ENCODE data around the gene NOVA2.

The NOVA2 gene

GRCh38 chr19:45908956-45909355 lies 64.7 kb downstream of the NOVA2 start:
- Histone ChIP-seq H3K79me2 (ENCODE audit: insufficient read depth, low read length) (no peaks in the 10 kb centered on the region), H3K27me3 (ENCODE audit: insufficient read depth, low read length) (peaks cover 5% of the 10 kb centered on the region; the same call in 1 of the 2 replicates), H3F3A (ENCODE audit: insufficient read depth, low read length) (no peaks in the 10 kb centered on the region), H3K27ac (ENCODE audit: low read depth, low read length, poor library complexity, severe bottlenecking) (no peak overlapping the region), H3K36me3 (ENCODE audit: insufficient read depth, low read length) (no peaks in the 10 kb centered on the region; the same call in 1 of the 2 replicates), H3K9ac (ENCODE audit: low read length) (no peak overlapping the region), H3K9me3 (ENCODE audit: low read length) (no peaks in the 10 kb centered on the region), H2AFZ (ENCODE audit: low read length) (no peak overlapping the region), H4K20me1 (ENCODE audit: insufficient read depth, low read length) (no peaks in the 10 kb centered on the region), H3K9me2 (ENCODE audit: low read depth, low read length) (no peaks in the 10 kb centered on the region), H3K4me3 (ENCODE audit: low read depth, low read length, poor library complexity, severe bottlenecking) (no peak overlapping the region), H3K4me2 (ENCODE audit: low read length) (no peak overlapping the region), H3K4me1 (ENCODE audit: insufficient read depth, low read length, severe bottlenecking) (no peaks in the 10 kb centered on the region)
- TF ChIP-seq EZH2 (IDR thresholded peaks at IDR 0.05; ENCODE audit: borderline replicate concordance, low read length) (no peak), CTCF (IDR thresholded peaks at IDR 0.05; ENCODE audit: low read length) (no peak)

GRCh38 chr19:45906221-45906620 lies 67.4 kb downstream of the NOVA2 start:
- Histone ChIP-seq H3K4me1 (ENCODE audit: insufficient read depth, low read length, severe bottlenecking) (peaks cover 10% of the 10 kb centered on the region), H3K79me2 (ENCODE audit: insufficient read depth, low read length) (no peaks in the 10 kb centered on the region), H3K27me3 (ENCODE audit: insufficient read depth, low read length) (peaks cover under 1% of the 10 kb centered on the region; the same call in 1 of the 2 replicates), H3F3A (ENCODE audit: insufficient read depth, low read length) (no peaks in the 10 kb centered on the region), H3K4me2 (ENCODE audit: low read length) (no peak overlapping the region), H3K4me3 (ENCODE audit: low read depth, low read length, poor library complexity, severe bottlenecking) (no peak overlapping the region), H4K20me1 (ENCODE audit: insufficient read depth, low read length) (no peaks in the 10 kb centered on the region), H3K27ac (ENCODE audit: low read depth, low read length, poor library complexity, severe bottlenecking) (no peak overlapping the region), H3K36me3 (ENCODE audit: insufficient read depth, low read length) (no peaks in the 10 kb centered on the region), H2AFZ (ENCODE audit: low read length) (no peak overlapping the region), H3K9me3 (ENCODE audit: low read length) (no peaks in the 10 kb centered on the region), H3K9ac (ENCODE audit: low read length) (no peak overlapping the region), H3K9me2 (ENCODE audit: low read depth, low read length) (no peaks in the 10 kb centered on the region)
- no peak for TF ChIP-seq EZH2 (IDR thresholded peaks at IDR 0.05; ENCODE audit: borderline replicate concordance, low read length)
- TF ChIP-seq CTCF (IDR thresholded peaks at IDR 0.05; ENCODE audit: low read length), result no peak

DNA sequence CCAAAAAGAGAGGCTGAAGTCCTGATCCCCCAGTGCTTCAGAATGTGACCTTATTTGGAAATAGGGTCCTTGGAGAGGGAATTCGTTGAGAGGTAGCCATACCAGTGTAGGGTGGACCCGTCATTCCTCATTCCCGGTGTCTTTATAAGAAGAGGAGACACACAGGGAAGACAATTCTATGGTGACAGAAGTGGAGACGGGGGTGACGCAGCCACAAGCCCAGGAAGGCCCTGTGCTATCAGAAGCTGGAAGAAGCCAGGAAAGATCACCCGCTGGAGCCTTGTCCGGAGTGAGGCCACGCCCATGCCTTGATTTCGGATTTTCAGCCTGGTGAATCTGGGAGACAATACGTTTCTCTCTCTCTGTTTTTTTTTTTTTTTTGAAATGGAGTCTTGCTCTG lies 68.7 kb downstream of the NOVA2 start:
- TF ChIP-seq CTCF (IDR thresholded peaks at IDR 0.05; ENCODE audit: low read length), result no peak
- TF ChIP-seq EZH2 (IDR thresholded peaks at IDR 0.05; ENCODE audit: borderline replicate concordance, low read length), result no peak

More for the DNA sequence above, 68.7 kb downstream of the NOVA2 start:
- H3K36me3 ChIP-seq (ENCODE audit: insufficient read depth, low read length), result peaks cover 8% of the 10 kb centered on the region; the same call in 1 of the 2 replicates
- no peaks in the 10 kb centered on the region for H3K27me3 ChIP-seq (ENCODE audit: insufficient read depth, low read length)
- no peaks in the 10 kb centered on the region for H3F3A ChIP-seq (ENCODE audit: insufficient read depth, low read length)
- no peak overlapping the region for H3K4me2 ChIP-seq (ENCODE audit: low read length)
- no peaks in the 10 kb centered on the region for H3K9me3 ChIP-seq (ENCODE audit: low read length)
- no peaks in the 10 kb centered on the region for H4K20me1 ChIP-seq (ENCODE audit: insufficient read depth, low read length)
- H3K9ac ChIP-seq (ENCODE audit: low read length), result no peak overlapping the region
- H3K79me2 ChIP-seq (ENCODE audit: insufficient read depth, low read length), result no peaks in the 10 kb centered on the region
- peaks cover 17% of the 10 kb centered on the region for H3K4me1 ChIP-seq (ENCODE audit: insufficient read depth, low read length, severe bottlenecking)
- H3K27ac ChIP-seq (ENCODE audit: low read depth, low read length, poor library complexity, severe bottlenecking), result no peak overlapping the region
- H3K4me3 ChIP-seq (ENCODE audit: low read depth, low read length, poor library complexity, severe bottlenecking), result no peak overlapping the region
- no peaks in the 10 kb centered on the region for H3K9me2 ChIP-seq (ENCODE audit: low read depth, low read length)
- no peak overlapping the region for H2AFZ ChIP-seq (ENCODE audit: low read length)

All from OCI-LY1 (cell line).